NCI-H1105 (cell line): Measurements from ENCODE around the gene ANKRD28.
"Not testable (repeated sequence)": the region's sequence is repeated elsewhere in the genome, so short reads cannot be mapped to it uniquely, and the experiment has no call there.

Experiments
- DNase-seq: peaks from one replicate; lab custom pipeline; 2025; lab: John Stamatoyannopoulos, UW

The ANKRD28 gene

GRCh38 chr3:15797642-15798303 is at the start of gene ANKRD28:
Gene ANKRD28 (minus strand): TSS chr3:15797979. CDS start chr3:15796521, 1,458 bp downstream.
- no peak for DNase-seq

DNA sequence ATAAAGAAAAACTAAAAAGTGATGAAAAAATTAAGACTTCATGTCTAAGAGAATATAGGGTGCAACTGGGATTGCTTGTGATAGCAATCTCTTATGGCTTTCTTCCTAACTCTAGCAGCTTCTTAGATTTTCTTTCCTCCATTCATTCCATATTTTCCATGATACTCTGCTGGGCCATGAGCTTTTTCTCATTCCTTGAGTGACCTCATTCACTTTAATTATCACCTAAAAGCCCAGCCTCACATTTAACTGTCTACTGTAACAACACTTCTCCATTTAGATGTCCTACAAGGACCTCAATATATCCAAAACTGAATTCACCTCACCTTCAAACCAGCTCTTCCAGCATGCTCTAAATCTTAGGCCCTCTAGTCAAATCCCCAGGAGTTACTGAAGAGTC is 49.5 kb upstream of the ANKRD28 start:
- no peak for DNase-seq

- DNase-seq: no peak
These were observed 48.8 kb upstream of the ANKRD28 start for GRCh38 chr3:15846606-15847005.

DNA sequence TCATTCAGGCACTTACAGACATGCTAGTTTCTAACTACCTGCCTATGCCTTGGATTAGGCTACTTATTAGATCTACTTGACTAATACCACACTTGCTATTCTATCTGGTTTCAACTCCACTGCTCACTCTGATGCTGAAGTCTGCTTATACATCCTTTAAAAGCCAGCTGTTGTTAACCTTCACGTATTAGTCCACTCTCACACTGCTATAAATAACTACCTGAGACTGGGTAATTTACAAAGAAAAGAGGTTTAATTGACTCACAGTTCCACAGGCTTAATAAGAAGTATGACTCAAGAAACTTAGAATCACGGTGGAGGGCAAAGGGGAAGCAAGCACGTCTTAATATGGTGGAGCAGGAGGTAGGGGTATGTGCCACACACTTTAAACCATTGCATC is 47.7 kb upstream of the ANKRD28 start:
- no peak for DNase-seq

- no peak for DNase-seq
These were observed 47.1 kb upstream of the ANKRD28 start for GRCh38 chr3:15844889-15845288.

DNA sequence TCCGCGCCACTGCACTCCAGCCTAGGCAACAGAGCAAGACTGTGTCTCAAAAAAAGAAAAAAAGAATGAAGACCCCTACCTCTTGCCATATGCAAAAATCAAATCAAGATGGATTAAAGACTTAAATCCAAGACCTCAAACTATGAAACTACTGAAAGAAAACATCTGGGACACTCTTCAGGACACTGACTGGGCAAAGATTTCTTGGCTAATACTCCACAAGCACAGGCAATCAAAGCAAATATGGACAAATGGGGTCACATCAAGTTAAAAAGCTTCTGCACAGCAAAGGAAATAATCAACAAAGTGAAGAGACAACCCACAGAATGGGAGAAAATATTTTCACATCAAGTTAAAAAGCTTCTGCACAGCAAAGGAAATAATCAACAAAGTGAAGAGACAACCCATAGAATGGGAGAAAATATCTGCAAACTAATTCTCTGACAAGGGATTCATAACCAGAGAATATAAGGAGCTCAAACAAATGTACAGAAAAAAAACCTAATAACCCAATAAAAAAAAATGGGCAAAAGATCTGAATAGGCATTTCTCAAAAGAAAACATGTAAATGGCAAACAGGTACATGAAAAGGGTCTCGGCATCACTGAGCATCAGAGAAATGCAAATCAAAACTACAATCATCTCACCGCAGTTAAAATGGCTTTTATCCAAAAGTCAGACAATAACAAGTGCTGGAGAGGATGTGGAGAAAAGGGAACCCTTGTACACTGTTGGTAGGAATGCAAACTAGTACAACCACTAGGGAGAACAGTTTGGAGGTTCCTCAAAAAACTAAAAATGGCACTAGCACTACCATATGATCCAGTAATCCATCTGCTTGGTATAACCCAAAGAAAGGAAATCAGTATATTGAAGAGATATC is 43.6 kb upstream of the ANKRD28 start:
- DNase-seq: not testable (repeated sequence)

- no peak for DNase-seq
These were observed 41.8 kb upstream of the ANKRD28 start for GRCh38 chr3:15839568-15839967.

- no peak for DNase-seq
These were observed 34.1 kb upstream of the ANKRD28 start for GRCh38 chr3:15831927-15832326.

GRCh38 chr3:15825016-15825415 is 27.2 kb upstream of the ANKRD28 start:
- no peak for DNase-seq

DNA sequence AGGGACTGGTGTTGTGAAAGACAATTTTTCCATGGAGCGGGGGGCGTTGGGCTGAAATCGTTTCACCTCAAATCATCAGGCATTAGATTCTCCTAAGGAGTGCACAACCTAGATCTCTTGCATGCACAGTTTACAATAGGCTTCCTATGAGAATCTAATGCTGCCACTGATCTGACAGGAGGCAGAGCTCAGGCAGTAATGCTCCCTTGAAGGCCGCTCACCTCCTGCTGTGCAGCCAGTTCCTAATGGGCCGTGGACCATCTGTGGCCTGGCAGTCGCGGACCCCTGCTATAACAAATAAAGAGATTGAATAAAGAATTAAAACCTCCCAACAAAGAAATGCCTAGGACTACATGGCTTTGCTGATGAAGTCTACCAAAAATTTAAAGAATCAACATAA is 25.3 kb upstream of the ANKRD28 start:
- DNase-seq: no peak

DNA sequence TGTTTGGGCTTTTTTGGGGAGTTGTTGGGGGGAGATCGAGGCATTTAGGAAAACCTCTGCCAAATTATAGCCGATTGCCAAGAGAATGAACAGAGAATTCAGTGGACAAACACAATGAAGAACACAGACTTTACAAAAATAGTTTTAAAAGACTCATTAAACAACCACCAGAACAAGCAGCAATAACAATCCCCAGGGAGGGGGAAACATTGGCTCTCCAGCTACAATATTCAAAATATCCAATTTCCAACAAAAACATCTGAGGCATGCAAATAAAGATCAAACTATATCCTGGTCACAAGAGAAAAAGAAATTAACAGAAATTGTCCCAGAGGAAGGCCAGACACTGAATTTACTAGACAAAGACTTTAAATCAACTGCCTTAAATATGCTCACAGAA is 24.5 kb upstream of the ANKRD28 start:
- DNase-seq: no peak

- DNase-seq: no peak
These were observed 23.1 kb upstream of the ANKRD28 start for GRCh38 chr3:15820911-15821310.

GRCh38 chr3:15819576-15819975 is 21.8 kb upstream of the ANKRD28 start:
- DNase-seq: no peak

- no peak for DNase-seq
These were observed 21.3 kb upstream of the ANKRD28 start for GRCh38 chr3:15819043-15819442.

GRCh38 chr3:15815696-15816095 is 17.9 kb upstream of the ANKRD28 start:
- no peak for DNase-seq

GRCh38 chr3:15813079-15813478 is 15.3 kb upstream of the ANKRD28 start:
- DNase-seq: not testable (repeated sequence)

- no peak for DNase-seq
These were observed 14.4 kb upstream of the ANKRD28 start for GRCh38 chr3:15812183-15812582.

DNA sequence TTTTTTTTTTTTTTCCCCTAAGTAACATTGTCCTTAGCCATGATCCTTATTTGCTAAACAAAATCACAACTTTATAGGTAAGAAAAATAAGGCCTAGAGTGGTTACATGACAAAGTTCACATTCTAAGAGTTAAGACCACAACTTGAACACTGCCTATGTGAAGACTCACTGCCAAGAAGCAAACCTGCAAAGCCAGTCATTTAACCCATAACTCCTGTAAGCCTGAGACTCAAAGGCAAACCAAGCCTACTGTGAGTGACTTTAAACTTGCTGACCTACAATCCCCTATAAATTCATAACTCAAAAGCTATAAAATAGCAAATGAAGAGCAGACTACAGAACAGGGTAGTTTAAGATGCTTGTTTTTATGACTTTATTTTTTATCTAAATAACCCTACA is 12.9 kb upstream of the ANKRD28 start:
- no peak for DNase-seq

GRCh38 chr3:15809313-15809712 is 11.5 kb upstream of the ANKRD28 start:
- no peak for DNase-seq

DNA sequence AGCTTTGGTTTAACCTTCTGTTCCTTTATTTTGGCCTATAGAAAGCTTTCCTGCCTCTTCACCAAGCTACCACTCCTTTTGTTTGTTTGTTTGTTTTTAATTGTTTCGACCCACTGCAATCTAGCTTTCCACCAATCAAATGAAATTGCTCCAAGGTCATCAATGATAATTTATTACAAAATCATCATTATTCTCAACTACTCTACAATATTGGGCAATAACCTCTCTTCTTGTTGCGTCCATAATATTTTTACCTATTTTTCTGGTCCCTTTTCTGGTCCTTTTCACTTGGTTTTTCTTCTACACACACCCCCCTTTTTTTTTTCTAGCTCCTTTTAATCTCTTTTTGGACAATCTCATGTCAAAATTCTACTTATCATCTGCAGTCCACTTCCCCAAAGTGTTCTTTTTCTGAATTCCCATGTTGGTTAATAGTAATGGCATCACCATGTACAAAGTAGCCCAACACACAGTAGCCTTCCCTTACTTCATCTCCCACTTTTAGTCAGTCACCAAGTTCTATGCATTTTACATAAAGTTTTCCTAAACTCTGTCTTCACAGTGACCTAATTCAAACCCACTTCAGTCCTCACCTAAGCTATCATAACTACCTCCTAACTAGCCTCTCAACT is 11.0 kb upstream of the ANKRD28 start:
- no peak for DNase-seq

DNA sequence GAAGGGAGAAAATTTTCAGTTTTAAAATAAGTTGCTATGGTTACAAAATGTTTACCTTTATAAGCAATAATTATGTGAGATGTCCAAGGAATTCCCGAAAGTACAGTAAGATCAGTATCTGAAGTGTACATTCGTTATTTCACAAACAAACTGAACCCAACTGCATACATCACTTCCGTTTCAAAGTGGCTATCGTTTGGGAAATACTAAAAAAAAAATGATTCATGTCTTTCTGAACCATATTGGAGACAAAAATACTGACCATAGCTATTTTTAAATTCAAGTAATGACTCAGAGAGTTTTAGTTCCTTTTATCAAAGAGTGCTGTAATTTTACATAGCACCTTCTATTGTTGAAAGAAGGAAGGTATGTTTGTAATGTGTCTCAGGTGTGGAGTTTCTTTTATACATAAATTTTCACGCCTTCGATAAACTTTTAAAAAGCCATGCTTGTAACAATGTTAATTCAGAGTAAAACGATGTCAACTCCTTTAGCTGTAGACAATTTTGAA is 8.0 kb upstream of the ANKRD28 start:
- no peak for DNase-seq

DNA sequence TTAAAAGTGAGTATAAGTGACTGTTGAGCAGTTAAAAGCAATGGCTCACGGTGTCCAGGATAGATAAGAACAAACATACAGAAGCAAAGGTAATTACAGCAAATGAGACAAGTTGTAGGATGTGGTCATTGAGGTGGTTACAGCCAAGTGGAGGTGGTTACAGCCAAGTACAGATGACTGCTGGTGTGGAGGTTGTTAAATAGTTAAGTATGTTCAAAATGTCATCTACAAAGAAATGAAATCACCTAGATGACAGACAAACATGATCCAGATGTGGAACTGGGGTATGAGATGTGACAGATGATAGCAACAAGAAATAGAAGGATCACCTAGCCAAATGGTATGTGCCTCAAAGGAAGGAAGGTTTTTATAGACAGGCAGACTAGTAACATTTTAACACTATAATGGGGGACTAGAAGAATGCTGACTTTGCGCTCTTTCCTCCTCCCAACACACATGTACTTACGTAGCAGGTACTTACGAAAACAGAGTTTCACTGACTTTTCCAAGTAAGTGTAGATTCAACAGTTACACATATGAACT is 6.8 kb upstream of the ANKRD28 start:
- no peak for DNase-seq
